AG09319 (cell line): ENCODE measurements around the gene RPL26.

Experiments
- DNase-seq: peaks from one replicate; pipeline ENCODE4 v3.0.0-alpha.2; 2010; ENCODE audit warnings: low read depth; ENCODE audit errors: extremely low read depth
- TF ChIP-seq, protein P1 (sequence below): IDR thresholded peaks from 2 replicates; pipeline ENCODE4 v1.5.1; 2011; ENCODE audit warnings: low read depth, mild to moderate bottlenecking, inconsistent platforms, low read length, moderate library complexity

The RPL26 gene

DNA sequence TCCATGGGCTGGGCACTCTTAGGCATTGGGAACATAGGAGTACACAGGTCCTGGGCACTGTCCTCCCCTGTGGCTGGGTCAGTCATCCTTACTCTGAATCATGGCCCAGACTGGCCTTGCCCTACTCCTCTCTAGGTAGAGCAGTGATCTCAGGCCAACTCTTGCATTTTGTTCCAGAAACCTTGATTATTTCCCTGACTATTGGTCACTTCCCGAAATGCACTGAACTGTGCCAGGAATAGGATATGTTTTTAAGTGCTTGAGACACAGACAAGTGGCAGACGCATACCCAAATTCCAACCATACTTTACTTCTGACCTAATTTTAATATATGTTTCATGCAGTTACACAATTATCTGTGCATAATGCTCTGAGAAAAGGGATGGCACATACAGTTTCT lies 16.8 kb downstream of the RPL26 start:
- TF ChIP-seq, protein P1, sequence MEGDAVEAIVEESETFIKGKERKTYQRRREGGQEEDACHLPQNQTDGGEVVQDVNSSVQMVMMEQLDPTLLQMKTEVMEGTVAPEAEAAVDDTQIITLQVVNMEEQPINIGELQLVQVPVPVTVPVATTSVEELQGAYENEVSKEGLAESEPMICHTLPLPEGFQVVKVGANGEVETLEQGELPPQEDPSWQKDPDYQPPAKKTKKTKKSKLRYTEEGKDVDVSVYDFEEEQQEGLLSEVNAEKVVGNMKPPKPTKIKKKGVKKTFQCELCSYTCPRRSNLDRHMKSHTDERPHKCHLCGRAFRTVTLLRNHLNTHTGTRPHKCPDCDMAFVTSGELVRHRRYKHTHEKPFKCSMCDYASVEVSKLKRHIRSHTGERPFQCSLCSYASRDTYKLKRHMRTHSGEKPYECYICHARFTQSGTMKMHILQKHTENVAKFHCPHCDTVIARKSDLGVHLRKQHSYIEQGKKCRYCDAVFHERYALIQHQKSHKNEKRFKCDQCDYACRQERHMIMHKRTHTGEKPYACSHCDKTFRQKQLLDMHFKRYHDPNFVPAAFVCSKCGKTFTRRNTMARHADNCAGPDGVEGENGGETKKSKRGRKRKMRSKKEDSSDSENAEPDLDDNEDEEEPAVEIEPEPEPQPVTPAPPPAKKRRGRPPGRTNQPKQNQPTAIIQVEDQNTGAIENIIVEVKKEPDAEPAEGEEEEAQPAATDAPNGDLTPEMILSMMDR, result no peak
- peak; percentile 25 for DNase-seq

- TF ChIP-seq, protein P1, result no peak
- DNase-seq, result no peak
These were observed 17.9 kb downstream of the RPL26 start for GRCh38 chr17:8365143-8365542.

DNA sequence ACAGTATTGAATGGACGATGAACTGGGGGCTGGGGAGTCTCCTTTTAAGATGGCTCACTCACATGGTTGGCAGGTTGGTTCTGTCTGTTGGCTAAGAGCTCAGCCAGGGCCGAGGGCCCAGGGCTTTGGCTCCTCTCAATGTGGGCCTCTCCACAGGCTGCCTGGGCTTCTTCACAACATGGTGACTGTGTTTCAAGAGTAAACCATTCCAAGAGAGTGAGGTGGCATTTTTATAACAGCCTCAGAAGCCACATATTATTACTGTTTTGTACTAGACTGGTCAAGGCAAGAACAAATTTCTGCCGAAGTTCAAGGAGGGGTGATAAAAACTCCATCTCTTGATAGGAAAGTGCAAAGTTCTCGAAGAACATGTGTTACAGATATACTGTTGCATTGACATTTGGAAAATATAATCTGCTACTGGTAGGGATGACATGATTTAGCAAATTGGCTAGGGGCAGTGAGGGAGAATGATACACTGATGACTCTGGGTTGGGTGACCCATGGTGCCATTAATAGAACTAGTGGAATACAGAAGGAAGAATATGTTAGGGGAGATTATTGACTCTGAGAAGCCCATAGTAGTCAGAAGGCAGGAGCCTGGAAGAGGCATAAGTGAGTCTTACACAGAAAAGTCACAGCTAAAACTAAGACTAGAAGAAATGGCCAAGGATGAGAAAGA lies 20.2 kb downstream of the RPL26 start:
- TF ChIP-seq, protein P1, result no peak
- DNase-seq, result no peak

DNA sequence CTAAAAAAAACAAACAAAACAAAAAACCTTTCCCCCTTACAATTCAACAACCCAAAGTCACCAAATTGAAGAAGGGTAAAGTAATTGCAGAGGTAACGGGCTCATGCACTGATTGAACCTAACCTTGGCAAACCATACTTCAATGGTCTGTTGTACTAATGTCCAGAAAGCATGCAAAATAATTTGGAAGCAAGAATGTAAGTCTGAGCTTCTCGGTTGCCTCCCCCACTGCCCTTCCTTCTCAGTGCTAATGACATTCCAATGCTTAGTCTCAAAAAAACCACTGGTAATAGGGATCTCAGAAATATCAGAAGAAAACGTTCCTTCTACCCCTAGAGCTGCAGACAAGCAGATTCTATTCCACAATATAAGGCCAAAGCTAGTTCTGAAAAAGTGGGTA lies 22.2 kb downstream of the RPL26 start:
- no peak for DNase-seq

GRCh38 chr17:8360260-8360659 lies 22.7 kb downstream of the RPL26 start:
- TF ChIP-seq, protein P1, result no peak
- DNase-seq, result no peak

More for the DNA sequence above, 22.2 kb downstream of the RPL26 start:
- TF ChIP-seq, protein P1, result no peak

GRCh38 chr17:8359769-8360168 lies 23.2 kb downstream of the RPL26 start:
- DNase-seq, result peak; percentile 44
- TF ChIP-seq, protein P1, result no peak

GRCh38 chr17:8357910-8358309 lies 25.1 kb downstream of the RPL26 start:
- TF ChIP-seq, protein P1, result no peak
- no peak for DNase-seq
